HFF-Myc (cell line): Measurements from ENCODE around the gene PDE4B.

Experiments
- DNase-seq: peaks from one replicate; pipeline ENCODE4 v3.0.0-alpha.2; 2011; ENCODE audit warnings: low read depth; ENCODE audit errors: extremely low read depth
- H3K4me3 ChIP-seq: replicated peaks from 2 replicates; pipeline ENCODE4 v1.5.1; 2011; ENCODE audit warnings: low read depth, mild to moderate bottlenecking, control low read depth, low read length
- CTCF ChIP-seq: IDR thresholded peaks from 2 replicates; pipeline ENCODE4 v1.5.1; 2012; ENCODE audit warnings: mild to moderate bottlenecking, low read depth, low read length, control low read depth; ENCODE audit errors: missing control alignments

The PDE4B gene

DNA sequence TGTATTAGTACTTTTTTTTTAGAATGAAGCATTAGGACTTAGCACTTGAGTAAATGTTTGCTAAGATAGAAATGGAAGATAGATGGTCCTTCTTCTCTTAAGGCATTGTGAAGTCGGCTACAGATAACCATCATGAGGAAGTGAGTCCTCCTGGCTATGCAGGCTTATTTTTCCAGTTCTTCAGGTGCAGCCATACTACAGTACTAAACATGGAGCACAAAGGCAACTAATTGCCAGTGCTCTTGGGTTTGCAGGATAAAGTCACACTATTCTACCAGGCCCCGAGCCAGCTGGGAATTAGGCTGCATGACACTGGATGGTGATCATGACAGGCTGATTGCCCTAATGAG lies 543.9 kb downstream of the PDE4B start:
- no peak for TF ChIP-seq CTCF
- H3K4me3 ChIP-seq, result no peak overlapping the region
- no peak for DNase-seq

DNA sequence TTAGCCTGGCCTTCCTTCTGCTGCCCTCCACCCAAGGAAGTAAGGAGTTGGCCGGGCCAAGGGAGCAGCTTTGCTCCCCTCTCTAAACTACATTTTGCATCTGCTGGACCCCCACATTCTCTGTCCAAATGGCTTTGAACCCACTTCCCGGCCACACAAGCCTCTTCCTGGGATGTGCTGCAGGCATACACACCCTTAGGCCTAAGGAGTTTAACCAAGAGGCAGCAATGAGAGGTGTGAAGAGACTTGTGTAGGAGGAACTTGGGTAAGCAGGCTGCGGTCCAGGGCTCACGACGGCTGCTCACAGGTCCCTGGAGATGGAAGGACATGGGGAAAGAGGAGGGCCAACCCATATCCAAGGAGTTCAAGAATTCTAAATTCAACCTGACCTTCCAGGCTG lies 544.6 kb downstream of the PDE4B start:
- TF ChIP-seq CTCF, result no peak
- no peak for DNase-seq
- no peak overlapping the region for H3K4me3 ChIP-seq

DNA sequence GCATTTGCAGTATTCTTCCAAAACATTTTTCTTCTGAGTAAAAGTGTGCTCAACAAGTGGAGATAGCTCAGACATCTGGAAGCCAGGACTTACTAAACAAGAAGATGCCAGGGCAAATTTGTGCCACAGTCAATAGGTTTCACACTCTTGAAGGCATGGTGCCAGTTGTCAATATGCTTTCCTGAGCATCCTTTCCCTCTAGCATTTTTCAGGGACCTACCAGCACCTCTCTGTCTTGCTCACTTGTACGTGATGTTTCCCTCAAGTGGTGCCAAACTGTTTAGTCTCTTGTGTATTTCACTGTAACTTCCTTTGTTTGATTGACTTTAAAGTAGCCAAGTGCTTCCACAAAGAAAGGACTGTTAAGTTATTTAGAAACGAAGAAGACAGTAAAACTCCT lies 547.2 kb downstream of the PDE4B start:
- no peak overlapping the region for H3K4me3 ChIP-seq

DNA sequence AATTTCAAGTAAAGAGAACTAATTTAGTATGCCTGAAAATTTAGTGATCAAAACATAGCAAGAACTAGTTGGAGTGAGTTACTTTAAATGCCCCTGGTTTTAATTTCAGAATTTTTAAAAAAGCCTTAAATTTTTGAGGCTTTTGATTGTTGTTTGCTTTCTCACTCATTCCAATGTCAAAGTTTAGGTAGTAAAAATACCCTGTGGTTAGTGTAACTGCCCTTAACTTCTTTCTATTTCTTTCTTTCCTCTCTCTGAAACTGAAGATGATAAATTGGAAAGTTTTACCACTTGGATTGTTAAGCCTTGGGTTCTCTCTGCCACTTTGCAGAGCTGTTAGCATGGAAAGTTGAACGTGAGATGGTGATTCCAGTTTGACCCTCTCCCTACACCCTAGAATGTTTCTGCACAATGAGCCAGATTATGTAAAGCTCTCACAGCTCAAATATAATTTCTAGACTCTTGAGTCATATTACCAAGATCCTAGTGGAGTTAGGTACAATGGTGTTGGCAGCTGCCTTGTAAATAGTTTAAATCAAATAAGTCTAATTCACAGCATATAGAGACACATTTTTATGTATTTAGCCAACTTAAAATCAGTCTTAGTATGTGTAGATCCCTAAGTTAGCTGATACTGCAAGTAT lies 548.9 kb downstream of the PDE4B start:
- no peak overlapping the region for H3K4me3 ChIP-seq
- no peak for TF ChIP-seq CTCF
- DNase-seq, result no peak

More for the DNA sequence above, 547.2 kb downstream of the PDE4B start:
- TF ChIP-seq CTCF, result no peak
- DNase-seq, result no peak

- TF ChIP-seq CTCF, result no peak
- H3K4me3 ChIP-seq, result no peak overlapping the region
- no peak for DNase-seq
Measured at GRCh38 chr1:66342707-66343106, 550.0 kb downstream of the PDE4B start.

DNA sequence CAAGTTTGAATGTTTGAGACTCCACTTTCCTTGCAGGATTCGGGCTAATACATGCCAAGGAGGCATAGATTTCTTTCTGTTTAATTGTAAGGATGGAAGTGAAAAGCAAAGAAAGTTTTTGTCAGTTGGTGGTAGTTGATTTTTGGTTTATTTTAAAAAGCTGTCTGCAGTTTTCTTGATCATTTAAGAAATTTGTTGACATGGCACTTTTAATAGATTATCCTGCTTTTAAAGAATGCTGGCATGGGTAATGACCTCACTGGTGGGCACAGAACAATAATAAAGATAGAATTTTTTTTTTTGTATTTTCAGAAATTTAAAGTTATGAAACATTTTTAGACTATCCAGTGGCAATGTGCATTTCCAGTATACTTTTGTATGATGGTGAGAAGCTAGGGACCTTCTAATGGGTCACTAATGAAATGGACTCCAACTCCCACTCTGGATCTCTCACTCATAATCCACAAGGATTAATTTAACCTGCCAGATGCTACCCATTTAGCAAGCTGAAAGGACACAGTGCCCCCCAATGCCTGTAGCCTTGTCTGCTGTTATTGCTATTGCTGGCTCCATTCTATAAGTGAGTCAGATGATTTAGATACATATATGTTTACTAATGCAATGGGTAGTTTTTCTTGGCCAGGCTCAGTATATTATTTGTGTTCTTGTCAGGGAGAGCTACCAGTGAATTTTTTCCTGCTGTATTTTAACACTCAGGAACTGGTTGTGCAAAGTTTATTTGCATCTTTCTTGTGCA lies 551.1 kb downstream of the PDE4B start:
- no peak for DNase-seq
- no peak overlapping the region for H3K4me3 ChIP-seq
- TF ChIP-seq CTCF, result no peak
